GM03348 (cell line): ENCODE results near the gene C19orf53.

Source experiments
- DNase-seq: peaks from one replicate; pipeline ENCODE4 v3.0.0; 2012; ENCODE audit warnings: low spot score

C19orf53 gene

DNA sequence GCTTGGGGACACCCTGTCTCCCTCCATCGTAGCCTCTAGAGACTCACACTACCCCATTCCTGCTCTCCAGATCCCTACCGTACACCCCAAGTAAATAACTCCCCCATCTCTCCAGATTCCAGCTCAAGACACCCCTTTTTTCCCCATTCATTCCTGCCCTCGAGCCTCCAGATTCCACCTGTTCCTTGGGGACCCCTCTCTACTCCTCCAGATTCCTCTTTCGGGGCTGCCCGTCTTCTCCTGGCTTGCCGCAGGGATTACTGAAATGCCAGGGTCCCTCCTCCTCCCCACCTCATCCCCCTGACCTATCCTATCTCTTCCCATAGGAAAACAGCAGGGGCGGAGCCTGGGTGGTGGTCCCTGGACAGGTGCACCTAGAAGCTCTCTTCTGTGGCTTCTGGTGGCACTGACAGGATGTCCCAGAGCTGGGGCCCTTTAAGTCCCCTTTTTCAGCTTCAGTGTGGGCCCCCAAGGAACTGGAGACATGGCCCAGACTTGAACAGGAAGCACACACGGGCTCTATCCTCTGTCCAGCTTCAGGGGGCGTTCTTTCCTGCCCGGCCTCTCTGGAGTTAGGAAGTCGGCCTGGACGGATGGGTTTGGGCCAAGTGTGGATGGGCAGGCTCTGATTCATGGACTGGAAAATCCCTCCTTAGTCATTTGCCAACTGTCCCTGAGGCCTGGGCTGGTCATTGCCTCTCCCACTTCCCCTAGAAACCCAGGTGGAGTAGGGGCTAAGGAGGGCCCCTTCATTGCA is 22.2 kb downstream of the C19orf53 start:
- DNase-seq, result peak; percentile 91

DNA sequence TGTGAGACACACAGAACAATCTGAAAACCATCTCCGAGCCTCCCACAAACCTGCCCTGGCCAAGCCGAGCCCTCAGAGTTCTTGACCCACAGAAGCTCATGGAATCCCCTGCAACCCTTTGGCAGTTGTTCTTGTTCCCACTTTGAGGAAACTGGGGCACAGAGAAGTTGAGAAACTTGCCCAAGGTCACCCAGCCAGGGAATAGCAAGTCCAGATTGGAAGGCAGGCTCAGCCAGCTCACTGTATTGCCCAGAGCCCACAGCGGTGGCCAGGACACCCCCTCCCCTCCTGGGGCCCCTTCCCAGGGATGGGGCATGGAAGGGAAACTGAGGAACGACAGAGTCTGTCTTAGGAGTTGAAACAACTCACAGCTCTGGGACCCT is 22.8 kb downstream of the C19orf53 start:
- no peak for DNase-seq

DNA sequence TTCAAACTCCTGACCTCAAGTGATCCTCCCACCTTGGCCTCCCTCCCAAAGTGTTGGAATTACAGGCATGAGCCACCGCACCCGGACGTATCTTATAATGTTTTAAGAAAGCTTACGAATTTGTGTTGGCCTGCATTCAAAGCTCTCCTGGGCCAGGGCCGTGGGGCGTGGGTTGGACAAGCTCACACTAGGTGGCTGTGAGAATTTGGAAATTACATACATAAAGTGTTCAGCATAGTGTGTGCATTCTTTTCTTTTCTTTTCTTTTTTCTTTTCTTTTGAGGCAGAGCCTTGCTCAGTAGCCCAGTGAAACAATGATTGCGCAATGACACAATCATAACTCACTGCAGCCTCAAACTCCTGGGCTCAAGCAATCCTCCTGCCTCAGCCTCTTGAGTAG is 23.6 kb downstream of the C19orf53 start:
- peak; percentile 40 for DNase-seq

DNA sequence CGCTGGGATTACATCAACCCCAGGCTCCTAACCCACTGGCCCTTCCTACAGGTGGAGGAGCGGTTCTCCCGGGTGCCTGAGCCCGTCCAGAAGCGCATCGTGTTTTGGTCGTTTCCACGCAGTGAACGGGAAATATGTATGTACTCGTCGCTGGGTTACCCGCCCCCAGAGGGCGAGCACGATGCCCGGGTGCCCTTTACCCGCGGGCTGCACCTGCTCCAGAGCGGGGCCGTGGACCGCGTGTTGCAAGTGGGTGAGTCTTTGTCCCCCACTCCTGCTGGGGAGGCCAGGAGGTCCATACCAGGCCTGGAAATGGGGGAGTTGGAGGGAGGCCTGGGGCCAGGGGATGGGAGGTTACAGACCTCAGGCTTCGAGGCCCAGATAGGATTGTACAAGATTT is 25.4 kb downstream of the C19orf53 start:
- no peak for DNase-seq

DNA sequence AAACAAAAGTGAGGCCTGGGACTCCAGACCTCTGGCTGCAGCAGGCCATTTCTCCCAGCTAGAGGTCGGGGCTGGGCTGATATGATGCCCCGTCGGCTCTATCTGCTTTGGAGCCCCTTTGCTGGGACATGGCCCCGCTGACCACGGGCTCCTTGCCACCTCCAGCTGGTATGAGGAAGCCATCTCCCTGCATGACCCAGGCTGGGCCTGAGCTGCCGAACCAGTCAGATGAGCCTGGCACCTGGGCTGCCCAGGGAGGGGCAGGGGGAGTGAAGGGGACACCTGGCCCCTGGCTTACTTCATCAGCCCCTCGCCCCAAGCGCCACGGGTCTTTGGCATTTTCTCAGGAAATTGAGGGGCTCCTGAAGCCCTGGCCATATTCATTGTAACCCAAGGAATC is 28.8 kb downstream of the C19orf53 start:
- no peak for DNase-seq

DNA sequence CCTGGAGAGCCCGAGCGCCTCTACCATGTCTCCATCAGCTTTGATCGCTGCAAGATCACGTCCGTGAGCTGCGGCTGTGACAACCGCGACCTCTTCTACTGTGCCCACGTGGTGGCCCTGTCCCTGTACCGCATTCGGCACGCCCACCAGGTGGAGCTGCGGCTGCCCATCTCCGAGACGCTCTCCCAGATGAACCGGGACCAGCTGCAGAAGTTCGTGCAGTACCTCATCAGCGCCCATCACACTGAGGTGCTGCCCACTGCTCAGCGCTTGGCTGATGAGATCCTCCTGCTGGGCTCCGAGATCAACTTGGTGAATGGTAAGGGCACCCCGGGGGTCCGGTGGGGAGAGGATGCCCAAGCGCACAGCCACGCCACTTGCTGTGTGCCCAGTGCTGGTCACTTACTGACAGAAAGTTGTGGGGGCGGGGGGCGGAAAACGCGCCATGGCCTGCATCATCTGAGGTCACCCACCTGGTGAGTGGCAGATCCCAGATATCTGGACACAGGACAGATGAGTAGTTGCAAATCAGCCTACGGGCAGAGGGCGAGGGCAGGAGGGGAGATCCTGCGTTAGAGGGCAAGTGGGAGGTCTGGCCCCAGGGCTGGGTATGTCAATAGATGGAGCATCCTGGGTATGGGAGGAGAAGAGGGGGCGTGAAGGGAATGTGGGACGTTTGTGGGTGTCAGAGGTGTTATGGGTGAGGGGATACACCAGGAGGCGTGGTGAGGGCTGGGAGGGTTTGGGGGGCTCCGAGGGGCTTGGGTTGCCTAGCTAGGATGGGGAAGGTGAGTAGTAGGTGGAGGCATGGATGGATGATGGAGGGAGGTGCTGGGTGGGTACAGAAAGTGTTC is 30.8 kb downstream of the C19orf53 start:
- DNase-seq, result no peak

DNA sequence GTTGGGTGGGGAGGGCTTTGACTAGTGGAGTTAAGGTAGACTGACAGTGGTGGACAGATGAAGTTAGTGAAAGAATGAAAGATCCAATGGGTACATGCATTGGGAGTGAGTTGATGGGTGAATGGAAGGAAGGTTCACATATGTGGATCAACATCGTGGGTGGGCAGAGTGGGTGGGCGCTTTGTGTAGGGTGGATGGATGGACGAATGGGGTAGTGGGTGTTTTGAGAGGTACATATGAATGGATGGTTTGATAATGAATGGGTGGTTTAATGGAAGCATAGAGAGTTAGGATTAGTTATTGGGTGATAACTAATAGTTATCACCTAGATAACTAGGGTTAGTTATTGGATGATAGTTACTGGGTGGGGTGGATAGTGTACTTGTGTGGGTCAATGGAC is 32.5 kb downstream of the C19orf53 start:
- DNase-seq, result no peak

DNA sequence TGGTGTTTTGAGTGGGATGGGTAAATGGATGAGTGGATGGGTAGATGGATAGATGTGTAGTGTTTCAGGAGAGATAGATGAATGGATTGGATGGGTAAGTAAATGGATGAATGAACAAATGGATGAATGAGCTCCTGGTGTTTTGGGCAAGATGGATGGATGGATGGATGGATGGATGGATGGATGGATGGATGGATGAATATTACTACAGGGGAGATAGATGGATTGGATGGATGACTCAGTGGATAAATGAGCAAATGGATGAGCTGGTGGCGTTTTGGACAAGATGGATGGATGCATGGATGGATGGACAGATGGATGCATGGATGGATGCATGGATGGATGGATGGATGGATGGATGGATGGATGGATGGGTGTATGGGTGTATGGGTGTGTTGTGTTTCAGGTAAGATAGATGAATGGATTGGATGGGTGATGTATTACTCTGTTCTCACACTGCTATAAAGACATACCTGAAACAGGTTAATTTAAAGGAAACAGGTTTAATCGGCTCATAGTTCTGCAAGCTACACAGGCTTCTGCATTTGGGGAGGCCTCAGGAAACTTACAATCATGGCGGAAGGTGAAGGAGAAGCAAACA is 33.3 kb downstream of the C19orf53 start:
- DNase-seq, result no peak

DNA sequence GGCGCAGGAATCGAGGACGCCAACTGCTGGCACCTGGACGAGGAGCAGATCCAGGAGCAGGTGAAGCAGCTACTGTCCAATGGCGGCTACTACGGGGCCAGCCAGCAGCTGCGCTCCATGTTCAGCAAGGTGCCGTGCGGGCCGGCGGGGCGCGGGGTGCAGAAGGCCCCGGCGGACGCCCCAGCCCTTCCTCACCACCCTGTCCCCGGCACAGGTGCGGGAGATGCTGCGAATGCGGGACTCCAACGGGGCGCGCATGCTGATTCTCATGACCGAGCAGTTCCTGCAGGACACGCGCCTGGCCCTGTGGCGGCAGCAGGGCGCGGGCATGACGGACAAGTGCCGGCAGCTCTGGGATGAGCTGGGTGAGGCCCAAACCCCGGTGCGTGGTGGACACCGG is 34.6 kb downstream of the C19orf53 start:
- no peak for DNase-seq

DNA sequence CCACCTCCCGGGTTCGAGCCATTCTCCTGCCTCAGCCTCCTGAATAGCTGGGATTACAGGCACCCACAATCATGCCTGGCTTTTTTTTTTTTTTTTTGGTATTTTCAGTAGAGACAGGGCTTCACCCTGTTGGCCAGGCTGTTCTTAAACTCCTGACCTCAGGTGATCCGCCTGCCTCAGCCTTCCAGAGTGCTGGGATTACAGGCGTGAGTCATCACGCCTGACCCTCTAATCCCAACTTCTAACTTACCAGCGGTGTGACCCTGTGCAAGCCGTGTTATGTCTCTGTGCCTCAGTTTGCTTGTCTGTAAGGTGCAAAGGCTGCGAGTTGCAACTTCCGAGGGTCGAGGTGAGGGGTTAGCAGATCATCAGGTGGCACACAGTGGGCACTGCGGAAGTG is 38.3 kb downstream of the C19orf53 start:
- DNase-seq, result no peak

DNA sequence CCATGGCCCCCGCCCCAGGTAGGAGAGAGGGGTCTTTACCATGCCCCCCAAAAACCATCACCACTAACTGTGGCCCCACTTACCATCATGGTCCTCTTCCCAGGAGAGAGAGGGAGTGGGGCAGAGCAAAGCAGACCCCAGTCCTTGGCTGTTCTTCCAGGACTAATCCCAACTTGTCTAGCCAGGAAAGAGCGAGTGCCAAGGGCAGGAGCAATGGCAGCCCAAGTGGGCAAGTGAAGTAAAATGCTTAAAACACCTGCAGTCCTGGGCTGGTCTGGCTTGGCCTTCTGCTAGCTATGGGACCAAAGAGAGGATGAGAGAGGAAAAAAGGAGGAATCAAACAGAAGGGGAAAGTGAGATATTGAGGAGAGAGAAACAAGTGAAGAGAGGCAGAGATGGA is 38.9 kb downstream of the C19orf53 start:
- DNase-seq, result no peak

DNA sequence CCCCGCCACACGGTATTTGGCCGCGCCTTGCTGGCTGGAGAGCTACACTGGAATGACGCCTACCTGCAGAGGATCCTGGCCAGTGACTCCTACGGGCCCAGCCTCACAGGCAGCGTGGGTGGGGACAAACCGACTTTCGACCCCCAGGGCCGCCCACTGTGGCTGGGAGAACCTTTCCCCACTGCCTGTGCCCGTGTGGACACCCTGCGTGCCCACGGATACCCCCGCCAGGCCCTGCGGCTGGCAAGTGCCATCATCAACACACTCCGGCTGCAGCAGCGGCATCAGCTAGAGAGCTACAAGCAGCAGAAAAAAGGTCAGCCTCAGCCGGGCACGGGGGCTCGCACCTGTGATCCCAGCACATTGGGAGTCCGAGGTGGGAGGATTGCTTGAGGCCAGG is 40.3 kb downstream of the C19orf53 start:
- no peak for DNase-seq

DNA sequence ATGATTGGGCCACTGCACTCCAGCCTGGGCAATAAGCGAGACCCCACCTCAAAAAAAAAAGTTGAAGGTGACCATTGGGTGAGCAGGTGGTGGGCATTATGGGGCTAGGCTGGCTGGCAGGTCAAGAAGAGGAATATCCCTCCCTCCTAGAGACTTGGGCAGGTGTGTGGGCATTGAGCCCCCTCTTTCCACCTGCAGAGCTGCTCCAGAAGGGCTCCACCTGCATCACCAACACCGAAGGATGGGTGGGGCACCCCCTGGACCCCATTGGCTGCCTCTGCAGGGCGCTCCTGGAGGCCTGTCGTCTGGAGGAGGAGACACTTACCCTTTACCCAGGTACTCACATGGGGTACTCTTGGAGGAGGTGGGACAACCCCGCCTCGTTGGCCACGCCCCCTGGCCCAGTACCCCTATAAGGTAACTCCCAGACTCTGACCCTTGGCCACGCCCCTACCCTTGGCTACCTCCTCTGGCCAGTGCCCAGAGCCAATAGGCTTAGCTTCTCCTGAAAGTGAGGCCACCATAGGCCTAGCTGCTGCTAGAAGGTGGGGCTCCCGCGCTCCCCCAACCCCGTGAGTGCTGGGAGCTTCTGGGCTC is 42.9 kb downstream of the C19orf53 start:
- no peak for DNase-seq

DNA sequence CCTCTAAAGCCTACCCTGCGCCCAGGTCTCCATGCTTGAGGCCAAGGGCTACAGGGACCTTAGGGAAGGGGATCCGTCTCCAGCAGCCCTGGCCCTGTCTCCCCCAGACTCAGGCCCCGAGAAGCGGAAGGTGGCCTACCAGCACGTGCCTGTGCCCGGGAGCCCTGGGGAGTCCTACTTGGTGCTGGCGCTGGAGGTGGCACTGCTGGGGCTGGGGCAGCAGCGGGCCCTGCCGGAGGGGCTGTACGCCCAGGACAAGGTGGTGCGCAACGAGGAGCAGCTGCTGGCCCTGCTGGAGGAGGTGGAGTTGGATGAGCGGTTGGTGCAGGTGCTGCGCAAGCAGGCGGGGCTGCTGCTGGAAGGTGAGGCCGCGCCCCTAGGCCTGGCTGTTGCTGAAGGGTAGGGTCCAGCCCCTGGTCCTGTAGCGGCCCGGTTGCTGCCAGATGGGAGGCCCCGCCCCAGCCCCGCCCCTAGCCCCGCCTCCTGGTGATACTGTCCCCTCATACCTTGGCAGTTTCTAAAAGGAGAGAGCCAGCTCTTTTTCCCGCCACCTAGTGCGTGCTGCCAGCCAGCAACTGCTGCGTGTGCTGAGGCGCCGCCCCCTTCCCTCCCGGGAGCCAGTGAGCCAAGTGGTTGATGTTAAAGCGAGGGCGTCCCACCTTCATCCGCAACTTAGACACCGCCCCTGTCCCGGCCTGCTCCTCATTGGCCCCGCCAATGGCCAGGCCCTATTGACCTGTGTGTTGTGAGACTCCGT is 43.5 kb downstream of the C19orf53 start:
- no peak for DNase-seq

DNA sequence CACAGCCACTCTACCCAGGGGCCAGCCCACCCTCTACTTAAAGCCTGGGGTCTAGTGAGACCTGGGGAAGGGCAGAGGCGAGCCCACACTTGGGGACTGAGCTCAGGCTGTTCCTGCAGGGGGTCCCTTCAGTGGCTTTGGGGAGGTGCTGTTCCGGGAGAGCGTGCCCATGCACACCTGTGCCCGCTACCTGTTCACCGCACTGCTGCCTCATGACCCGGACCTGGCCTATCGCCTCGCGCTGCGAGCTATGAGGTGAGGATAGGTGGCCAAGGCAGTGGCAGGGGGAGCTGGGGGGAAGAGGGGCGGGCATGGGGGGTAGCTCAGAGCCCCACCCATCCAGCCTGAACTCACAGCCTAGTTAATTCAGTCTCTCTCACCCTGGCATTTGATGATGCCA is 45.0 kb downstream of the C19orf53 start:
- no peak for DNase-seq

DNA sequence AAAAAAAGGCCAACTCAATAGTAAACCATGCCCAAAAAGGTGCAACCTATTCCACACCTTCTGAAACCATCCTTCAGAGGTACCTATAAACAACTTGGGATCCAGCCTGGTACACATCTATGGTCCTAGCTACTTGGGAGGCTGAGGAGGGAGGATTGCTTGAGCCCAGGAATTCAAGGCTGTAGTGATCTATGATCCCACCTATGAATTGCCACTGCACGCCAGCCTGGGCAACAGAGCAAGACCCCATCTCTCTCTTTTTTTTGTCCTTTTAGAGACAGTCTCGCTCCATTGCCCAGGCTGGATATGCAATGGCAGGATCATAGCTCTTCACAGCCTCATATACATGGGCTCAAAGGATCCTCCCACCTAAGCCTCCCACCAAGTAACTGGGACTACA is 47.0 kb downstream of the C19orf53 start:
- no peak for DNase-seq

DNA sequence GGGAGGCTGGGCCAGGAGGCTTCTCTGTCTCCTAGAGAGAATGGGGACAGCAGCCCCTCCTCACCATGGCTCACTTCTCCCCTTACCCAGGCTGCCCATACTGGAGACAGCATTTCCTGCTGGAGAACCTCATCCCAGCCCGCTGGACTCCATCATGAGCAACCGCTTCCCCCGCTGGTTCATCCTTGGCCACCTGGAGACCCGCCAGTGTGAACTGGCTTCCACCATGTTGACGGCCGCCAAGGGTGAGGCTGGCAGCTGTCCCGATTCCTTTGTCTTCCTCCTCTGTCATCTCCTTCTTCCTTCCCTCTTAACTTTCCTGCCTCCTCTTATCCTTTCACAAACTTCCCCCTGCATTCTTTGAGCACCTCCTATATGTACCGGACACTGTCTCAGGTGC is 49.0 kb downstream of the C19orf53 start:
- DNase-seq, result peak; percentile 9

DNA sequence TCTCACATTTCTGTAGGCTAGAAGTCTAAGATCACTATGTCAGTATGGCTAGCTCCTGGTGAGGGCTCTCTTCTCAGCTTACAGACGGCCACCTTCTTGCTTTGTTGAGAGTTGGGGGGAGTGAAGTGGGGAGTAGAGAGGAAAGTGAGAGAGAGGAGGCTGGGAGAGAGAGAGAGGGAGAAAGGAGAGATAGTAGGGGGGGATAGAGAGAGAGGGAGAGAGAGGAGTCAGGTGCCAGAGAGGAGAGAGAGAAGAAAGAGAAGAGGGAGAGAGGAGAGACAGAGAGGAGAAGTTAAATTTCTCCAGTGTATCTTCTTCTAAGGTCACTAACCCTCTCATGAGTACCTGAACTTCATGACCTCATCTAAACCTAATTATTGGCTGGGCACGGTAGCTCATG is 49.6 kb downstream of the C19orf53 start:
- DNase-seq, result no peak

DNA sequence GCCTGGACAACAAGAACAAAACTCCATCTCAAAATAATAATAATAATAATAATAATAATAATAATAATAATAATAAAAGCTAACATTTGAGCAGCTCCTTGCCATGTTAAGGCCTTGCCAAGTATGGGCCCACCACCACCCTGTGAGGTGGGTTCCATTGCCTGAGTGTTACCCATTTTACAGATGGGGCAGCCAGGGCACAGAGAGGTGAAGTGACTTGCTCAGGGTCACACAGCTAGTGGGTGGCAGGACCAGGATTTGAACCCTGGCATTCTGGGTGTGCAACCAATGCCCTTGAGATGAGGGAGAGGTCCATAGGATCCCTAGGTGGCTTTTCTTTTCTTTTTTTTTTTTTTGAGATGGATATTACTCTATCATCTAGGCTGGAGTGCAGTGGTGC is 50.4 kb downstream of the C19orf53 start:
- DNase-seq, result no peak

DNA sequence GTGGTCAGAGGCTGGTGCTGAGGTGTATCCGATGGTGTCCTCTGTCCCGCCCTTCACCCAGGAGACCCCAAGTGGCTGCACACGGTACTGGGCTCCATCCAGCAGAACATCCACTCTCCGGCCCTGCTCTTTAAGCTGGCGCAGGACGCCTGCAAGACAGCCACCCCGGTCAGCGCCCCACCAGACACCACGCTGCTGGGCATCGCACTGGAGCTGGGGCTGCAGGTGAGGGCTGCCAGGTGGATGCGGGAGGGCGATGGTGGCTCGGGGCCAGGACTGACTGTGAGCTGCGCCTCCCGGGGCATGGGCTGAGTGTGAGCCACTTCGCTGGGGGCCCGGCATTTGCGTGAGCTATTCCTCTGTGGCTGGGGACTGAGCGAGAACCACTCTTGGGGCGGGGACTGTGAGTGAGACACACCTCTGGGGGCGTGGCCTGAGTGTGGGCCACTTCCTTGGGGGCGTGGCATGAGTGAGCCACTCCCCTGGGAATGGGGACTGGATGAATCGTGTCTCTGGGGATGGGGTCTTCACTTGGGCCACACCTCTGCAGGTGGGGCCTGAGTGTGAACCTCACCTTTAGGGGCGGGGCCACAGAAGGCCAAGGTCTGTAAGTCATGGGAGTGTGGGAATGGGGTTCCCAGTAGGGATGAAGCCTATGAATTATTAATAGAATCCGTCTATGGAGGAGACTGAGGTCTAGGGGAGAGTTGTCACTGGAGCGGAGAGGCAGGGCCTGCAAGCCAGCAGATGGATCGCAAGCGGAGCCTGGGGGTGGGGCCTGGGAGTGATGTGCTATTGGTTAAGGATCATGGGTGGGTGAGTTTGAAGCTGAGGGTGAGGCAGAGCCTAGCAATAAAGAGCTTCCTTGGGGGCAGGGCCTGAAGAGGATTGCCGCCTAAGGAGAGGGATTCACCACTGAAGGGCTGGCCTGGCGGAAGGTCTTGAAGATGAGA is 51.5 kb downstream of the C19orf53 start:
- peak; percentile 58 for DNase-seq
